ENCODE data around the gene LINS1. TPM values are rescaled to one million over a fixed set of nuclear protein-coding genes. Genes with fewer than 3 reads are reported as not detected.

LINS1 gene
- total and polyA plus RNA-seq, 10 of the 15 experiments (the other 5 are each of a cell fraction or from before 2014, with no cell fraction given) = 13.5 to 33.1 (median 20.3) TPM

GRCh38 chr15:100602823-100603393 is 924 bp upstream of the LINS1 start (continued):
- TF ChIP-seq, protein P1, sequence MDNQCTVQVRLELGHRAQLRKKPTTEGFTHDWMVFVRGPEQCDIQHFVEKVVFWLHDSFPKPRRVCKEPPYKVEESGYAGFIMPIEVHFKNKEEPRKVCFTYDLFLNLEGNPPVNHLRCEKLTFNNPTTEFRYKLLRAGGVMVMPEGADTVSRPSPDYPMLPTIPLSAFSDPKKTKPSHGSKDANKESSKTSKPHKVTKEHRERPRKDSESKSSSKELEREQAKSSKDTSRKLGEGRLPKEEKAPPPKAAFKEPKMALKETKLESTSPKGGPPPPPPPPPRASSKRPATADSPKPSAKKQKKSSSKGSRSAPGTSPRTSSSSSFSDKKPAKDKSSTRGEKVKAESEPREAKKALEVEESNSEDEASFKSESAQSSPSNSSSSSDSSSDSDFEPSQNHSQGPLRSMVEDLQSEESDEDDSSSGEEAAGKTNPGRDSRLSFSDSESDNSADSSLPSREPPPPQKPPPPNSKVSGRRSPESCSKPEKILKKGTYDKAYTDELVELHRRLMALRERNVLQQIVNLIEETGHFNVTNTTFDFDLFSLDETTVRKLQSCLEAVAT (IDR thresholded peaks at IDR 0.05) = peak; percentile 37; the same call in 1 of the 2 replicates
- TF ChIP-seq NR2F1 (conservative IDR thresholded peaks at IDR 0.05) (0 out of 2 replicates have a peak, but pooled peaks have one; percentile 29), POLR2AphosphoS5 (IDR thresholded peaks at IDR 0.05; ENCODE audit: low read length) (peak; percentile 64; the same call in 1 of the 2 replicates), CHD2 (IDR thresholded peaks at IDR 0.05; ENCODE audit: borderline replicate concordance, low read depth, low read length) (no peak), SUPT20H (IDR thresholded peaks at IDR 0.05; ENCODE audit: borderline replicate concordance, control insufficient read depth, low read depth, low read length) (no peak), ESRRA (IDR thresholded peaks at IDR 0.05; ENCODE audit: low read length) (no peak), WRNIP1 (IDR thresholded peaks at IDR 0.05; ENCODE audit: borderline replicate concordance, low read depth, low read length) (no peak), ZBED1 (IDR thresholded peaks at IDR 0.05; ENCODE audit: borderline replicate concordance) (no peak), STAT1 (conservative IDR thresholded peaks at IDR 0.05) (no peak), IKZF2 (IDR thresholded peaks at IDR 0.05) (0 out of 4 replicates have a peak, but pooled peaks have one; percentile 43 to 45)
- TF ChIP-seq, protein P2, sequence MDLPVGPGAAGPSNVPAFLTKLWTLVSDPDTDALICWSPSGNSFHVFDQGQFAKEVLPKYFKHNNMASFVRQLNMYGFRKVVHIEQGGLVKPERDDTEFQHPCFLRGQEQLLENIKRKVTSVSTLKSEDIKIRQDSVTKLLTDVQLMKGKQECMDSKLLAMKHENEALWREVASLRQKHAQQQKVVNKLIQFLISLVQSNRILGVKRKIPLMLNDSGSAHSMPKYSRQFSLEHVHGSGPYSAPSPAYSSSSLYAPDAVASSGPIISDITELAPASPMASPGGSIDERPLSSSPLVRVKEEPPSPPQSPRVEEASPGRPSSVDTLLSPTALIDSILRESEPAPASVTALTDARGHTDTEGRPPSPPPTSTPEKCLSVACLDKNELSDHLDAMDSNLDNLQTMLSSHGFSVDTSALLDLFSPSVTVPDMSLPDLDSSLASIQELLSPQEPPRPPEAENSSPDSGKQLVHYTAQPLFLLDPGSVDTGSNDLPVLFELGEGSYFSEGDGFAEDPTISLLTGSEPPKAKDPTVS (IDR thresholded peaks at IDR 0.05; ENCODE audit: low read depth, low read length) = no peak
